Fibroblast of skin of left biceps (primary cell): Measurements from ENCODE around the gene KIF25.
"Not testable (repeated sequence)": the region's sequence is repeated elsewhere in the genome, so short reads cannot be mapped to it uniquely, and the experiment has no call there.

Experiments
- DNase-seq, 2 experiments: peaks; one replicate each; pipeline ENCODE4 v3.0.0-alpha.2; 2013; ENCODE audit warnings: low read depth in 2 of 2

The KIF25 gene

GRCh38 chr6:167995731-167996151 lies 1.7 kb upstream of the KIF25 start:
- no peak for DNase-seq

- DNase-seq = no peak
Measured at GRCh38 chr6:167996424-167997199, 859 bp upstream of the KIF25 start.

GRCh38 chr6:167998215-167998614 lies 744 bp downstream of the KIF25 start:
- DNase-seq = peak in 1 of 2 experiments; percentile 28

- no peak for DNase-seq
Measured at GRCh38 chr6:168000198-168001028, 2.9 kb downstream of the KIF25 start.

- no peak for DNase-seq
Measured at GRCh38 chr6:168001029-168001332, 3.5 kb downstream of the KIF25 start.

- DNase-seq = not testable (repeated sequence)
Measured at GRCh38 chr6:168001514-168001913, 4.0 kb downstream of the KIF25 start.

GRCh38 chr6:168002804-168003203 lies 5.3 kb downstream of the KIF25 start:
- DNase-seq = no peak

- DNase-seq = no peak
Measured at GRCh38 chr6:168004023-168004422, 6.6 kb downstream of the KIF25 start.

- no peak for DNase-seq
Measured at GRCh38 chr6:168004945-168005344, 7.5 kb downstream of the KIF25 start.

GRCh38 chr6:168005796-168006195 lies 8.3 kb downstream of the KIF25 start:
- DNase-seq = no peak

- DNase-seq = peak; percentile 98
Measured at GRCh38 chr6:168007592-168008338, 10.3 kb downstream of the KIF25 start.

- no peak for DNase-seq
Measured at GRCh38 chr6:168009331-168009730, 11.9 kb downstream of the KIF25 start.

GRCh38 chr6:168011291-168011690 lies 13.8 kb downstream of the KIF25 start:
- no peak for DNase-seq

- no peak for DNase-seq
Measured at GRCh38 chr6:168012431-168013249, 15.2 kb downstream of the KIF25 start.

GRCh38 chr6:168013250-168013915 lies 15.9 kb downstream of the KIF25 start:
- no peak for DNase-seq

GRCh38 chr6:168014428-168014827 lies 17.0 kb downstream of the KIF25 start:
- no peak for DNase-seq

GRCh38 chr6:168015009-168015408 lies 17.5 kb downstream of the KIF25 start:
- DNase-seq = no peak

GRCh38 chr6:168015482-168016175 lies 18.2 kb downstream of the KIF25 start:
- DNase-seq = no peak

- DNase-seq = no peak
Measured at GRCh38 chr6:168016176-168016620, 18.7 kb downstream of the KIF25 start.
